Inferior parietal cortex (tissue), 1 donor: Measurements from ENCODE around the gene MBD4.

Experiments used
- DNase-seq: peaks from one replicate; pipeline ENCODE4 v3.0.0-alpha.2; 2016; ENCODE audit errors: extremely low spot score

MBD4 gene

GRCh38 chr3:129382366-129382765 is 57.4 kb downstream of the MBD4 start:
- peak; percentile 28 for DNase-seq
